Measurements from ENCODE around the gene GHITM. TPM values are rescaled to one million over a fixed set of nuclear protein-coding genes. Genes with fewer than 3 reads are reported as not detected.
"Not testable (repeated sequence)": the region's sequence is repeated elsewhere in the genome, so short reads cannot be mapped to it uniquely, and the experiment has no call there.

GHITM gene
- total RNA-seq, 1 donor from 2014 or later, result 162 TPM

DNA sequence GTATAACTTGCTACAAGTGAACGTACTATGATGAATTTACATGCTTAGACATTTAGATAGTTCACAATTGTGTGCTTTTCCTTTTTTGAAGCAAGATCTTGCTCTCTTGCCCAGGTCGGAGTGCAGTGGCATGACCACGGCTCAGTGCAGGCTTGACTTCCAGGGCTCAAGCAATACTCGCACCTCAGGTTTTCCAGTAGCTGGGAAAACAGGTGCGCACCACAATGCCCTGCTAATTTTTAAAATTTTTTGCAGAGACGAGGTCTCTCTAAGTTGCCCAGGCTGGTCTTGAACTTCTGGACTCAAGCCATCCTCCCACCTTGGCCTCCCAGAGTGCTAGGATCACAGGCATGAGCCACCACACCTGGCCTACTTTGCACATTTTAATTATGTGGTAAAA is 36.1 kb downstream of the GHITM start:
- DNase-seq (ENCODE audit: low spot score) (no peak), ATAC-seq (no peak)

DNA sequence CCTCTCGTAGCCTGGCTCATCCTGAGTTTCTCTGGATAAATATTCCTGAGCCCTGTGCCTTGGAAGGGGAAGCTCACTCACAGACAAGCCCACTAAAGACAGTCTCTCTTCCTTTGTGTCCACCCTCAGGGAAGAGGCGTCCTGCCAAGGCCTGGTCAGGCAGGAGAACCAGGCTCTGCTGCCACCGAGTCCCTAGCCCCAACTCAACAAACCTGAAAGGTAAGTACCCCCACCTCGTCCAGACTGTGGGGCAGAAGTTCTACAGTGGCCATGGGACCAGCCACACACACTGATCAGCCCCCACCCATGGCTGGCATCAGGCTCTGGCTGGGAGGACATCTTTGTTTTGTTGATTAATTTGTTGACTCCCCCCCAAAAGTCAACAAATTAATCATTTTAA is 37.0 kb downstream of the GHITM start:
- DNase-seq (ENCODE audit: low spot score), result peak; percentile 32
- ATAC-seq, result no peak

DNA sequence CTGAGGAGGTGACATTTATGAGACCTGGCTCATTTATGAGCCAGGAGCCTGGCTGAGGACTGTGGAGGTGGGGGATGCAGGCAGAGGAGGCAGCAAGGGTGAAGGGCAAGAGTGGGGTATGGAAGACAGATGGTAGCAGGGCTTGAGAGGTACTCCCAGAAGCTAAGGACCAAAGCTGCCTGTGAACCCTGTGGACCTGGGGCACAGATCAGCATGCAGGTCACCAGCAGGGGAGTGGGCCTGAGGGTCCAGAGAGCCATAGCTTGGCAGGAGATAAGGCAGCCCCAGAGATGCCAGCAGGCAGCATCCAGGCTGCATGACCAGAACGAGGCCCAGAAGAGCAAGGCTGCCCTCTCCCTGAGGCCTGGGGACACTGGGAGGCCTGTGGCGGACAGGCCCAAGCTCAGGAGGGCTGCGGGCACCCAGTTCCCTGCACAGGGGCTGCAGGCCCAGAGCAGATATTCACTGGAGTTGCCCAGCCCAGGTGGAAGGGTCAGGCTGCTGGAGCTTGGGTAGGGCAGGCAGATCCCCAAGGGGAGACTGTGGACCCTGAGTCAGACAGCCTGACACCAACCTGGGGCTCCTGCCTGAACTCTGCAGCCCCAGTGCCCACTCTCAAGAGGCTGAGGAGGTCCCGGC is 37.6 kb downstream of the GHITM start:
- ATAC-seq (no peak), DNase-seq (ENCODE audit: low spot score) (peak; percentile 33)

DNA sequence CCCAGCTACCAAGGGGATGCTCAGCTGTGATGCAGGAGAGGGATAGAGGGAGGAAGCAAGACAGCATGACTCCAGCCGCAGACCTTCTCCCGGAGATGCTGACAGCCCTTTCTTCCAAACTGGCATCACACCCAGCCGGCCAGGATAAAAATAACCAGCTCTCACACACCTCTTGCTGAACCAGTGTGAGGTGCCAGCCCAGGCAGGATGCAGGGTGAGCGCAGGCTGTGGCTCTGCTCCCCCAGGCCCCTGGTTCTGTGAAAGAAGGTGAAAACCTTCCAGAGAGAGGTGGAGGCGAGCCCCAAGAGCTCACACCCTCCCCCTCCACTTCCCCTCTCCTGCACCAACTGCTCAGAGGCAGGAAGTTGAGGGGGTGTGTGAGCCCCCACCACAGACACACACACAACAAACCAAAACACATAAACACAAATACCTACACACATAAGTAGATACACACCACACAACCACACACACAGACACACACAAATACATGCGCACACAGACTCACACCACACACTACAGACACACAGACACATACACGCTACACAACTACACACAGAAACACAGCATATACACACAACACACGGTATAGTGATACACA is 38.3 kb downstream of the GHITM start:
- peak; percentile 35 for DNase-seq (ENCODE audit: low spot score)
- peak; percentile 14 for ATAC-seq

DNA sequence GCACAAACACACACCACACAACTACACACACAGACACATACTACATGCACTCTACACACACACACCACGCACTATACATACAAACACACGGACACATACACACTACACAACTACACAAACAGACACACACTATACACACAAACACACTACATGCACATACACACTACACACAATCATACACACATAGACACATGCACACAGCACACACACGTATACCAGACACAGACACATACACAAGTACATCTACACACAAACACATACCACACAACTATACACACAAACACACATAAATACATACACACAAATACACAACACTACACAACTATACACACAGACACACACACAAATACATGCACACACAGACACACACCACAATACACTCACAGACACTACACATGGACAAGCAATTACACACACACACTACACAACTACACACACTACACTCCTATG is 38.9 kb downstream of the GHITM start:
- no peak for ATAC-seq

DNA sequence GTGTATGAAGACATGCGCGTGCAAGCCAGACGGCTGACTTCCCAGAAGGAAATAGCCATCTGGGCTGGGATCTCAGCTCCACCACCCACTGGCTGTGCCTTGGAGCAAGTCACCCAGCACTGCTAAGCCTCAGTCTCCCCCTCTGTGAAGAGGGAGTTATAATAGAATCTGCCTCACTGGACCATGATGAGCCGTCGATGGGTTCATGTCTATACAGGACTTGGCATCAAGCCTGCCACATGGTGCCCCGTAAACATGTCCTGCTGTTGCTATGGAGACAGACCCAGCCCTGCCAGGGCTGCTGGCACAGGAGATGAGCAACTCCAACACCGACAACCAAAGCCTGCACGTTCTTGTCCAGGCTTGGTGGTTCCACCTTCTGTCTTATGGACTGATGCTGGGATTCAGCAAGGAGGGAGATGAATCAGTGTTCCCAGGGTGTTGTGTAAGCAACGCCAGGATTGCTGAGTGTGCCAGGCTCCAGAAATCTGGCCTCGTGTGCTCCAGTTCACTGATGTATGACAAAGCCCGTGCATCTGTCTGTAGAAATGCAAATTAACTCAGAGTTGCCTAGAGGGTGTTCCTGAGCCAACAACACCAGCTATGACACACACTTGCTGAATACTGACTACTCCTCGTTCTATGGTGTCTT is 39.9 kb downstream of the GHITM start:
- DNase-seq (ENCODE audit: low spot score) (no peak), ATAC-seq (no peak)

More for the DNA sequence above, 38.9 kb downstream of the GHITM start:
- no peak for DNase-seq (ENCODE audit: low spot score)

DNA sequence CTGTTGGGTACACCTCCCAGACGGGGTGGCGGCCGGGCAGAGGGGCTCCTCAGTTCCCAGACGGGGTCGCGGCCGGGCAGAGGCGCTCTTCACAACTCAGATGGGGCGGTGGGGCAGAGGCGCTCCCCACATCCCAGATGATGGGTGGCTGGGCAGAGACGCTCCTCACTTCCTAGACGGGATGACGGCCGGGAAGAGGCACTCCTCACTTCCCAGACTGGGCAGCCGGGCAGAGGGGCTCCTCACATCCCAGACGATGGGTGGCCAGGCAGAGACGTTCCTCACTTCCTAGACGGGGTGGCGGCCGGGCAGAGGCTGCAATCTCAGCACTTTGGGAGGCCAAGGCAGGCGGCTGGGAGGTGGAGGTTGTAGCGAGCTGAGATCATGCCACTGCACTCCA is 41.1 kb downstream of the GHITM start:
- ATAC-seq; DNase-seq (ENCODE audit: low spot score): not testable (repeated sequence)

DNA sequence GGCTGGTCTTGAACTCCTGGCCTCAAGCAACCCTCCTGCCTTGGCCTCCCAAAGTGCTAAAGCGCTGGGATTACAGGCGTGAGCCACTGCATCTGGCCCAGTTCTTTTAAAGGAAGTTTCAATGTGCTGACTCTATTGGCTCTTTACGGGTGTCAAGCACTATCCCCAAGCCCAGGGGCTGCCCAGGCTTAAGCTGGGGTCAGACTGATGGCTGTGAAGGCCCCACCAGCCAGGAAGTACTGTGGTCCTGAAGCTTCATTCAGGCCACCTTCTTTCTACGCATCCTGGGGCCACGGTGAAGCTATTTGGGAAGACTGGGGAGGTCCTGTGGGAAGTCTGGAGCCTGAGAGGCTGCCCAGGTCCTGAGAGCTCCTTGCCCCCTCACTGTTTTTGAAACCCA is 42.3 kb downstream of the GHITM start:
- ATAC-seq (no peak), DNase-seq (ENCODE audit: low spot score) (no peak)

DNA sequence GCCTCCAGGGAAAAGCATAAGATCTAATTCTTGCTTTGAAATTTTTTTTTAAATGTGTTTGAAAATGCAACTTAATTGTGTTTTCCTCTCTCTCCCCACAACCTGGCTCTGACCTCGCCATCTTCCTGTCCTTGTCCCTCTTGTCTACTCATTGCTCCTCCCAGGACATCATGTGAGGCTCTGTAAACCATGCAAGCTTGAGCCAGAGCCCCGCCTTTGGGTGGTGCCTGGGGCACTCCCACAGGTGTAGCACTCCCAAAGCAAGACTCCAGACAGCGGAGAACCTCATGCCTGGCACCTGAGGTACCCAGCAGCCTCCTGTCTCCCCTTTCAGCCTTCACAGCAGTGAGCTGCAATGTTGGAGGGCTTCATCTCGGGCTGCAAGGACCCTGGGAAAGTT is 45.2 kb downstream of the GHITM start:
- DNase-seq (ENCODE audit: low spot score), result no peak

GRCh38 chr10:84185526-84186175 is 46.3 kb downstream of the GHITM start:
- ATAC-seq, result no peak
- DNase-seq (ENCODE audit: low spot score), result no peak

More for the DNA sequence above, 45.2 kb downstream of the GHITM start:
- no peak for ATAC-seq

- no peak for DNase-seq (ENCODE audit: low spot score)
- no peak for ATAC-seq
Measured at GRCh38 chr10:84188815-84189214, 49.5 kb downstream of the GHITM start.

DNA sequence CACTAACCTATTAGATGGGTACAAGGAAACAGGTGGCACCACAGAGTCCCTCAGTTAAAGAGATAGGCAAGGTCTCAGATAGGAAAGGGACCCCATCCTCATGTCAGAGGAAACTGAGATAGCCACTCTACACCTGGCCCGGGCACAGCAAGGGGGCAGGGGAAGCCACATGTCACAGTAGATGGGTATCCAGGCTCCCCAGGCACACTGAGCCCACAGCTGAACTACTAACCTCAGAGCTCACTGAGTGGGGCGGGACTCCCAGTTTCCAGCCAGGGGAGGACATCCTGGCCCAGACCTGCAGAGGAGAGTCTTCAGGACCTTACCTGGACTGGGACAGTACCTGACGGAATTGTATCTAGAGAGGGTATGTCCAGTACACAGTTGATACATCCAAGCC is 51.3 kb downstream of the GHITM start:
- no peak for DNase-seq (ENCODE audit: low spot score)
- no peak for ATAC-seq

DNA sequence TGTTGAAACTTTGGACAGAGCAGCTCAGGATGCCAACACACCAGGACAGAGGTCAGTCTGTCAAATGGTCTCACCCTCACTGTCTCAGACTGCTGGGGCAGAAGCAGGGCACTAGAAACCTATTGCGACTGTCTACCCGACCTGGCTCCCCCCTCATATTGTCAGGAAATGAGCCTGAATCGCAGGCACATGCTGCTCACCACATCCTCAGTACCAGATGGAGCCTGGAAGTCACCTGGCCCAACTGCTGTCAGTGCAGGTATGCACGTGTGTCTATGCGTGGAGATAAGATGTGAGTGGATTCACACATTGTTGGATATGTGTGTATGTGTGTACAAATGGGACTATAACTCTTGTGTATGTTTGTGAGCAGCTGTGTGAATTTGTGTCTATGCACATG is 51.8 kb downstream of the GHITM start:
- DNase-seq (ENCODE audit: low spot score) (no peak), ATAC-seq (peak; percentile 32)

DNA sequence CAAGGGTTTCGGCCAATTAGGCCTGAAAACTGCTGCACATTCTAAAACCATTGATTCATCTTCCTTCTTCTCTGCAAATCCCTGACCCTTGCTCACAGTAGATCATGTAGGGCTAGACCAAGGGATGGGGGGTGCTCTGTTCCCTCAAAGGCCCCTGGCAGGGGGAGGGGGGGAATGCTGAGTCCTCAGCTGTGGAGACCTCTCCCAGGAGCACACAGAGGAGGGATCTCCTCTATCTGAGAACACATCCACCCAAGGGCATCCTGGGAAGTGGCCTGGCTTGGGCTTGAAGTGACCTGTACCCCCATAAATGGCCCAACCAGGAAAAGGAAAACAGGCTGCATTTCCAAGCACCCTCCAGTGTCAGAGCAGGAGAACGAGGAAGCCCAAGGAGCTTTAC is 54.0 kb downstream of the GHITM start:
- DNase-seq (ENCODE audit: low spot score), result no peak
- no peak for ATAC-seq

GRCh38 chr10:84193846-84194423 is 54.6 kb downstream of the GHITM start:
- no peak for DNase-seq (ENCODE audit: low spot score)

GRCh38 chr10:84194424-84195043 is 55.2 kb downstream of the GHITM start, which contains the start of gene CDHR1:
CDHR1 (plus strand) TSS chr10:84194537; CDS start chr10:84194761, 224 bp downstream.
- ATAC-seq, result peak; percentile 55
- no peak for DNase-seq (ENCODE audit: low spot score)

More at GRCh38 chr10:84193846-84194423, 54.6 kb downstream of the GHITM start:
- no peak for ATAC-seq

DNA sequence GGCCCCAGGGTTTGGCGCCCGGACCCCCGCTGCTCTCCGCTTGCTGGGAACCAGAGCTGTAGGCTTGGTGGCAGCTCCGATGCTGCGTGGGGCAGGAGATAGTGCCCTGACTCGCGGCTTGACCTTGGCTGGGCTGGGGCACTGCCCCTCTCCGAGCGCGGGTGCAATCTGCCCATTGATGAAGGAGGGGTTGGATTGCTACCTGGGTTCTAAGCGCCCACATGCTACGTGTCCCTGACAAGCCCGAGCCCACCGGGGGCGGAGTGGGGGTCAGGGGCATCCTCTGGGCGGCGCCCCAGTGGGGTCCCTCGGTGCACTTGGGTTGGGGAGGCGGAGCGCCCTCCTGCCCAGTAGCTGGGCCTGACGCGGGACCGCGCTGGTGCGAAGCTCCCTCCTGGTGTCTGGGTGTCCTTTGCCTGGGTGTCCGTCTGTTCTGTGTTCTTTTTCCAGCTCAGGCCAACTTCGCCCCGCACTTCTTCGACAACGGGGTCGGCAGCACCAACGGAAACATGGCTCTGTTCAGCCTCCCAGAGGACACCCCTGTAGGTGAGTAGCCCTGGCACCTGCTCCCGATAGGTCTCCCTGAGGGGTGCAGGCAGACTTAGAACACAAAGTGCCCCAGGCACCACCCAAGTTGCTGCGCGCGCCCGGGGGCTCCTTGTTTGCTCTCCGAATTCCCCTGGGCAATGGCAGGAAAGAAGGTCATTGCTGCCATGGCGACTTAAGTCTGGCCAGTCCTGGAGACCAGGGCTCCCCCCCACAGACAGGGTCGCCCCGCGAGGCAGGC is 55.9 kb downstream of the GHITM start:
- ATAC-seq, result no peak
- DNase-seq (ENCODE audit: low spot score), result no peak

- ATAC-seq, result peak; percentile 39
- DNase-seq (ENCODE audit: low spot score), result no peak
Measured at GRCh38 chr10:84196083-84196482, 56.8 kb downstream of the GHITM start.

GRCh38 chr10:84196941-84197340 is 57.6 kb downstream of the GHITM start:
- no peak for ATAC-seq
- no peak for DNase-seq (ENCODE audit: low spot score)

DNA sequence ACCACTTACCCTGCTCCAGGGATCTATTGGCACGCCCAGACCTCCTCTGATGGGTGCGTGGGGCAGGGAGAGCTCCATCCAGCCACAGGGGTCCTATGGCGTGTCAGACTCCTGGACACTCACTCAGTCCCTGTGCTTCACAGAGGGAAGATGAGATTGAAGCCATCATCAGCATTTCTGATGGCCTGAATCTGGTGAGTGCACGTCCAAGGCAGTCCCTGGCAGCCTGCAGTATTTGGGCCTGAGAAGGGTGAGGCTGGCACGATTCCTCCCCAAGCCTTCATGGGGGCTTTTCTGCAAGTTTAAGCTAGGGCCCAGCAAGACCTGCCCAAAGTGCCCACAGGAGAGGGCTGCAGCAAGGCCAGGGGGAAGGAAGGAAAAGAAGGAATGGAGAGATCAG is 58.3 kb downstream of the GHITM start:
- DNase-seq (ENCODE audit: low spot score), result no peak

More for the DNA sequence above, 58.3 kb downstream of the GHITM start:
- no peak for ATAC-seq

Data from left lobe of liver (tissue), 2 donors.